Tibial nerve (tissue), 4 donors: Measurements from ENCODE around the gene KSR1. TPM values are rescaled to one million over a fixed set of nuclear protein-coding genes. Genes with fewer than 3 reads are reported as not detected.
A peak's percentile ranks its signal among the peaks of the same experiment; 100 is the strongest.

Experiments
- DNase-seq, 2 donors: peaks; one replicate each; pipeline ENCODE4 v3.0.0-alpha.2; 2019; ENCODE audit warnings: low spot score in 2 of 2
- H3K27ac ChIP-seq, 4 donors: fragments of 200-600 bp; sonication (generic) in 3 of 4; one replicate each; pipeline ENCODE4 v1.5.1; 2017 to 2019; ENCODE audit warnings: mild to moderate bottlenecking in 1 of 4
- H3K27me3 ChIP-seq, 2 donors: fragments of 200-600 bp; sonication (generic) in 1 of 2; one replicate each; pipeline versions ENCODE4 v1.5.1 to v1.6.0; 2017 to 2019
- H3K36me3 ChIP-seq, 3 donors: fragments of 200-600 bp; sonication (generic); one replicate each; pipeline ENCODE4 v1.5.1; 2018 to 2019
- H3K4me1 ChIP-seq, 4 donors: fragments of 200-600 bp; sonication (generic) in 3 of 4; one replicate each; pipeline ENCODE4 v1.5.1; 2017 to 2019
- H3K4me3 ChIP-seq, 4 donors: fragments of 200-600 bp; sonication (generic) in 3 of 4; one replicate each; pipeline ENCODE4 v1.5.1; 2017 to 2019; ENCODE audit warnings: mild to moderate bottlenecking in 1 of 4, moderate library complexity in 1 of 4
- H3K9me3 ChIP-seq, 4 donors: fragments of 200-600 bp; sonication (generic) in 3 of 4; one replicate each; pipeline ENCODE4 v1.5.1; 2017 to 2019
- EP300 ChIP-seq, 2 donors: sonication (generic); formaldehyde crosslinking; IDR thresholded peaks; one replicate each; pipeline ENCODE4 v1.6.1; 2017; ENCODE audit warnings: antibody characterized with exemption in 2 of 2, mild to moderate bottlenecking in 1 of 2
- POLR2A ChIP-seq, 2 donors: fragments of 450-650 bp; IDR thresholded peaks; one replicate each; pipeline ENCODE4 v1.6.1; 2017; ENCODE audit warnings: antibody characterized with exemption in 2 of 2, mild to moderate bottlenecking in 2 of 2, moderate library complexity in 2 of 2
- WGBS, 2 donors: methylation state at CpG; one replicate each; pipeline ENCODE4 v1.1.5; 2018; 5-methylcytosine and 5-hydroxymethylcytosine counted together
- total RNA-seq, 4 donors: library from RNA; depleted of rRNA; stranded (reverse); fragments of >200 nt; gene quantifications; one replicate each; pipeline ENCODE4 v1.1.0, GENCODE V29; 2016
- TF ChIP-seq, protein P1 (sequence below), 5 experiments: fragments of 200-600 bp in 3 of 5; fragments of 450-650 bp in 2 of 5; sonication (generic) in 3 of 5; IDR thresholded peaks; one replicate each; pipeline ENCODE4 v1.5.1; 2016 to 2019; ENCODE audit warnings: antibody characterized with exemption in 5 of 5, mild to moderate bottlenecking in 3 of 5, moderate library complexity in 2 of 5

Gene KSR1
- total RNA-seq, 4 donors from 2014 or later: 45.1 to 110 (median 54.2) TPM

DNA sequence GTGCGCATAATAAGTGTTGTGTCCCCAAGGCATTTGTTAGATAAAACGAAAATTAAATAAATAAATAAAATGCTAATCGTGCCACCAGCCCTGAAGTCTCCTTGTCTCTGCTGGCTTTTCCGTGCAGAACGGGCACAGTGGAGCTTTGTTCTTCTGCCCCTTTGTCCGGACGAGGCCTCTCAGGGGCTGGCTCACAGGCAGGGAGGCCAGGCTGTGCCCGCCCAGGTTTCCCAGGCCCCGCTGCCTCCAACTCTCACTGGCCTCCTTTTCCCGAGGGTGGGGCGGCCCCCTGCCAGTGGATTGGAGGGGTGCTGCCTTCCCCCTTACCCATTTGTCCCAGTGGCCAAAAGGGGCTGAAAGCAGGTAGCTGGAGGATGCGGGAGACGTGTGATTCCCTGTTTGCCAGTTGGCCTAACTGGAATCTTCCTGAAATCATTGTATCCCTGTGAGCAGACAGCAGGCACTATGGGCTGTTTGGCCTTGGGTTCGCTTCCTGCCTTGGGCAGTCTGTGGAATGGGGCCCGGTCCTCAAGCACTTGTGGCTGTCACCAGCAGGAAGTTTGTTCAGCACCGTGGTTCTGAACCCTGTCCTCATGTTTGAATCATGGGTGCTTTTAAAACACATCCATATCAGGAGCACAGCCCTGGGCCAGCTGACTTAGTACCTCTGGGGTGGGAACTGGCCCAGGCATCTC lies 64.4 kb downstream of the KSR1 start:
- Histone ChIP-seq H3K27ac (peak overlapping the region; percentile 30 to 88 (median 81)), H3K36me3 (no peaks in the 10 kb centered on the region), H3K4me1 (peaks cover 0 to 78% (median 20%) of the 10 kb centered on the region in 4 donors), H3K27me3 (no peaks in the 10 kb centered on the region), H3K9me3 (no peaks in the 10 kb centered on the region), H3K4me3 (no peak overlapping the region)
- peak in 1 of 2 donors; percentile 17 for TF ChIP-seq POLR2A (IDR thresholded peaks at IDR 0.05)
- TF ChIP-seq, protein P1, sequence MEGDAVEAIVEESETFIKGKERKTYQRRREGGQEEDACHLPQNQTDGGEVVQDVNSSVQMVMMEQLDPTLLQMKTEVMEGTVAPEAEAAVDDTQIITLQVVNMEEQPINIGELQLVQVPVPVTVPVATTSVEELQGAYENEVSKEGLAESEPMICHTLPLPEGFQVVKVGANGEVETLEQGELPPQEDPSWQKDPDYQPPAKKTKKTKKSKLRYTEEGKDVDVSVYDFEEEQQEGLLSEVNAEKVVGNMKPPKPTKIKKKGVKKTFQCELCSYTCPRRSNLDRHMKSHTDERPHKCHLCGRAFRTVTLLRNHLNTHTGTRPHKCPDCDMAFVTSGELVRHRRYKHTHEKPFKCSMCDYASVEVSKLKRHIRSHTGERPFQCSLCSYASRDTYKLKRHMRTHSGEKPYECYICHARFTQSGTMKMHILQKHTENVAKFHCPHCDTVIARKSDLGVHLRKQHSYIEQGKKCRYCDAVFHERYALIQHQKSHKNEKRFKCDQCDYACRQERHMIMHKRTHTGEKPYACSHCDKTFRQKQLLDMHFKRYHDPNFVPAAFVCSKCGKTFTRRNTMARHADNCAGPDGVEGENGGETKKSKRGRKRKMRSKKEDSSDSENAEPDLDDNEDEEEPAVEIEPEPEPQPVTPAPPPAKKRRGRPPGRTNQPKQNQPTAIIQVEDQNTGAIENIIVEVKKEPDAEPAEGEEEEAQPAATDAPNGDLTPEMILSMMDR (IDR thresholded peaks at IDR 0.05): no peak
- peak in 1 of 2 donors; percentile 64 for TF ChIP-seq EP300 (IDR thresholded peaks at IDR 0.05)
- WGBS, 2 donors: 59 to 60% methylated on average over 16 of the region's 16 CpGs
- DNase-seq: no peak

DNA sequence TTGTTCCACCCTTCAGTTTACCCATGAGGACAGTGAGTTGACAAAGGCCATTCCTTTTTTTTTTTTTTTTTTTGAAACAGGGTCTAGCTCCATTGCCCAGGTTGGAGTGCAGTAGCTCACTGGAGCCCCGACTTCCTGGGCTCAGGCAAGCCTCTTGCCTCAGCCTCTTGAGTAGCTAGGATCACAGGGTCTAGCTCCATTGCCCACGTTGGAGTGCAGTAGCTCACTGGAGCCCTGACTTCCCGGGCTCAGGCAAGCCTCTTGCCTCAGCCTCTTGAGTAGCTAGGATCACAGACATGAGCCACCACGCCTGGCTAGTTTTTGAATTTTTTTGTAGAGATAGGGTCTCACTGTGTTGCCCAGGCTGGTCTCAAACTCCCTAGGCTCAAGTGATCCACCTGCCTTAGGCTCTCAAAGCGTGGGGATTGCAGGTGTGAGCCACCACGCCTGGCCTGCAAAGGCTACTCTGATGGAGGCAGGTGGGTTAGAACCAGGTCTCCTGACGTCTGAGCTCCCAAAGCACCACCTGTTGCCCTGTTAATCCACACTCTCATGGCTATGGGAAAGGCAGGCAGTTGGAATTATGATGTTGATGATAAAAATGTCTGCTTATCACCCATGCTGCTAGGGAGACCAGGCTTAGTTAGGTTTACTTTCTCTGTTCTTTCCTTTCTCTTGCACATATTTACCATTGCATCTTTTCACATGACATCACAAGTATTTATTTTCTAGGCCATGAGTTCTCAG lies 65.2 kb downstream of the KSR1 start:
- TF ChIP-seq EP300 (IDR thresholded peaks at IDR 0.05): no peak
- TF ChIP-seq, protein P1 (IDR thresholded peaks at IDR 0.05): no peak
- no peak for TF ChIP-seq POLR2A (IDR thresholded peaks at IDR 0.05)
- no peaks in the 10 kb centered on the region for H3K27me3 ChIP-seq
- no peak overlapping the region for H3K4me3 ChIP-seq
- 95% methylated on average over 7 of the region's 7 CpGs for WGBS, 2 donors
- DNase-seq: no peak
- H3K9me3 ChIP-seq: no peaks in the 10 kb centered on the region
- H3K36me3 ChIP-seq: no peaks in the 10 kb centered on the region
- peaks cover 0 to 86% (median 22%) of the 10 kb centered on the region in 4 donors for H3K4me1 ChIP-seq
- peak overlapping the region; percentile 28 to 88 (median 81) for H3K27ac ChIP-seq

DNA sequence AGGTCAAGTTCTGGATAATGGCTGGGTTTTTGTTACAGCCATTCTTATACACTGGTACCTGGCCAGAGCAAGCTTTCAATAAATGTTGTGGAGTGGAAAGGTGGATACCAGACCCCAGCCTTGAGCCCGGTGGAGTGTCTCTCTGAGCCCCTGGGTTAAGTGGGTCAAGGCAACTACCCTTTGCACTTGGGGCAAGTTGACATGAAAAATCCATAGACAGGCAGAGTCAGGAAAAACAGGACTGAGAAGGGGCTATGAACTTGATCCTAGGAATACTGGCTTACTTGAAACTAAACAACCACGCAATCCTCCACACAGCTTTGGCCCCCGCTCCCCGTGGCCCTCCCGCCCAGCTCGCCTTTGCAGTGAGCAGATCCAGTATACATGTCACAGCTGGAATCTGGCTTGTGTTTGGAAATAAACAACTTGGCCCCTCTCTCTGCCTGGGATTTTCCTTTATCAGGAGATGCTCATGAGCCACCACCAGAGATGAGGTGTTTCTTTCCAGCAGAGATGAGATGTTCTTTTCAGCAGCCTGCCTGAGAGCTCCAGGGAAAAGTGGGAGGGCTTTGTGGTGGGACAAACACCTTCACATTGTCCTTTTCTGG lies 65.9 kb downstream of the KSR1 start:
- DNase-seq: no peak
- Histone ChIP-seq H3K4me3 (no peak overlapping the region), H3K9me3 (no peaks in the 10 kb centered on the region), H3K4me1 (peaks cover 0 to 87% (median 27%) of the 10 kb centered on the region in 4 donors), H3K36me3 (no peaks in the 10 kb centered on the region), H3K27me3 (no peaks in the 10 kb centered on the region), H3K27ac (peak overlapping the region in 2 of 4 donors; percentile 87 to 88)
- TF ChIP-seq, protein P1 (IDR thresholded peaks at IDR 0.05): no peak
- TF ChIP-seq EP300 (IDR thresholded peaks at IDR 0.05) (no peak), POLR2A (IDR thresholded peaks at IDR 0.05) (no peak)
- 93 to 94% methylated on average over 6 of the region's 6 CpGs for WGBS, 2 donors

DNA sequence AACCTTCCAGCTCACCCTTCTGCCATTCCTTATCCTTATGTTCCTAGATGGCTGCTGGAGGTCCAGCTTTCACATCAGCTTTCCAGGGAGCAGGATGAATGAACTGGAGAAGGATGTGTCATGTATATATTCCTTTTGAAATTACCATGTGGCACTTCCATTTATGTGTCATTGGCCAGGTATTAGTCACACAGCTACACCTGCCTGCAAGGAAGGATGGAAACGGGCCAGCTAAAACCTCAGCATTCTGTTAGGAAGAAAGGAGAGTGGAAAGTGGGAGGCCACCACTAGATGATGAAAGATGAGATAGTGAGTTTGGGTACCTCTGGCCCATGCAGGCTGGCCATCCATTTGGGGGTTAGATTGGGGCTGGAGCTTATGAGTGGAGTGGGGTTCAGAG lies 67.5 kb downstream of the KSR1 start:
- DNase-seq: no peak
- Histone ChIP-seq H3K9me3 (no peaks in the 10 kb centered on the region), H3K4me1 (peaks cover 0 to 71% (median 27%) of the 10 kb centered on the region in 4 donors), H3K27me3 (no peaks in the 10 kb centered on the region), H3K4me3 (no peak overlapping the region), H3K36me3 (no peaks in the 10 kb centered on the region), H3K27ac (no peak overlapping the region)
- 100% methylated on average over 1 of the region's 1 CpG for WGBS, 2 donors
- TF ChIP-seq, protein P1 (IDR thresholded peaks at IDR 0.05): no peak
- TF ChIP-seq EP300 (IDR thresholded peaks at IDR 0.05) (no peak), POLR2A (IDR thresholded peaks at IDR 0.05) (no peak)
